H1 (cell line): ENCODE data around the gene CXXC5. TPM values are rescaled to one million over a fixed set of nuclear protein-coding genes. Genes with fewer than 3 reads are reported as not detected.

Source experiments
- CHD2 ChIP-seq: IDR thresholded peaks from 2 replicates; pipeline ENCODE4 v1.6.1; 2012; ENCODE audit warnings: low read length, improper control_type of control experiment
- CTCF ChIP-seq, 3 experiments: IDR thresholded peaks; 1 replicate in 2 of 3; 2 replicates in 1 of 3; pipeline versions ENCODE4 v1.5.1 to v1.6.1; 2011; ENCODE audit warnings: low read length in 3 of 3, mild to moderate bottlenecking in 3 of 3, inconsistent platforms in 2 of 3, low read depth in 1 of 3, moderate library complexity in 1 of 3; ENCODE audit not compliant: insufficient read depth in 1 of 3; ENCODE audit errors: control extremely low read depth in 1 of 3
- E2F6 ChIP-seq: IDR thresholded peaks from 2 replicates; pipeline ENCODE4 v1.6.1; 2012; ENCODE audit warnings: inconsistent platforms
- HDAC2 ChIP-seq, 2 experiments: fragments of 300-600 bp in 1 of 2; sonication (generic) in 1 of 2; IDR thresholded peaks; 2 replicates each; pipeline ENCODE4 v1.6.1; 2011 to 2012; ENCODE audit warnings: low read depth in 2 of 2, low read length in 2 of 2, mild to moderate bottlenecking in 2 of 2, moderate library complexity in 2 of 2, borderline replicate concordance in 1 of 2, inconsistent platforms in 1 of 2
- KDM4A ChIP-seq: IDR thresholded peaks from one replicate; pipeline ENCODE4 v1.7.1; 2012; ENCODE audit warnings: low read depth, mild to moderate bottlenecking, moderate library complexity, low read length, inconsistent platforms; ENCODE audit not compliant: severe bottlenecking
- PHF8 ChIP-seq: fragments of 200-600 bp; sonication (generic); conservative IDR thresholded peaks from 2 replicates; pipeline ENCODE4 v1.7.1; 2012; ENCODE audit warnings: low read depth, mild to moderate bottlenecking, inconsistent platforms, low read length, moderate library complexity
- POU5F1 ChIP-seq: IDR thresholded peaks from 2 replicates; pipeline ENCODE4 v1.6.1; 2011; ENCODE audit warnings: low read depth, mild to moderate bottlenecking, low read length, moderate library complexity
- RNF2 ChIP-seq: fragments of 200-900, 300-1000 bp; sonication (generic); IDR thresholded peaks from 2 replicates; pipeline ENCODE4 v1.7.1; 2016; ENCODE audit warnings: borderline replicate concordance, low read depth, mild to moderate bottlenecking, antibody characterized with exemption, low read length; ENCODE audit not compliant: poor library complexity, severe bottlenecking; ENCODE audit errors: missing control alignments
- SAP30 ChIP-seq: fragments of 300-600 bp; sonication (generic); IDR thresholded peaks from 2 replicates; pipeline ENCODE4 v1.7.1; 2012; ENCODE audit warnings: low read length, moderate library complexity, mild to moderate bottlenecking, inconsistent platforms; ENCODE audit not compliant: insufficient read depth, insufficient replicate concordance
- SIN3A ChIP-seq, 2 experiments: IDR thresholded peaks in 1 of 2; conservative IDR thresholded peaks in 1 of 2; 2 replicates each; pipeline ENCODE4 v1.6.1; 2011 to 2012; ENCODE audit warnings: low read length in 2 of 2, improper control_type of control experiment in 1 of 2, low read depth in 1 of 2, mild to moderate bottlenecking in 1 of 2
- SP1 ChIP-seq: IDR thresholded peaks from 2 replicates; pipeline ENCODE4 v1.6.1; 2011; ENCODE audit warnings: low read depth, low read length
- SP2 ChIP-seq: IDR thresholded peaks from 2 replicates; pipeline ENCODE4 v1.6.1; 2012; ENCODE audit warnings: mild to moderate bottlenecking, low read length, inconsistent platforms
- SUZ12 ChIP-seq: fragments of 200-600 bp; sonication (generic); IDR thresholded peaks from 2 replicates; pipeline ENCODE4 v1.6.1; 2012; ENCODE audit warnings: mild to moderate bottlenecking, inconsistent platforms, low read length, moderate library complexity, mixed read lengths
- TBP ChIP-seq: IDR thresholded peaks from 2 replicates; pipeline ENCODE4 v1.6.1; 2011; ENCODE audit warnings: low read depth, low read length, improper control_type of control experiment
- polyA plus RNA-seq, 7 experiments: library from polyadenylated mRNA; depleted of rRNA in 3 of 7; stranded (reverse) in 5 of 7; unstranded in 2 of 7; fragments of >200 nt in 5 of 7; fragments of 200-250 nt in 2 of 7; gene quantifications; 1 replicate in 5 of 7; 2 replicates in 1 of 7; 4 replicates in 1 of 7; pipeline versions ENCODE4 v1.2.1 to v1.2.3, GENCODE V29; 2011 to 2013; ENCODE audit warnings: missing spikeins in 2 of 7, mixed read lengths in 2 of 7
- total RNA-seq: library from RNA; stranded (reverse); fragmentation: NEBNext Ultra II Directional; extraction: Animal tissue kit (Norgen Biotek cat#: 25700); gene quantifications from 2 replicates; pipeline ENCODE4 v1.2.1, GENCODE V29; 2021

Gene CXXC5
- total and polyA plus RNA-seq, 2 of the 8 experiments (the other 6 are each of a cell fraction or from before 2014, with no cell fraction given): 61.4 to 74.0 TPM

DNA sequence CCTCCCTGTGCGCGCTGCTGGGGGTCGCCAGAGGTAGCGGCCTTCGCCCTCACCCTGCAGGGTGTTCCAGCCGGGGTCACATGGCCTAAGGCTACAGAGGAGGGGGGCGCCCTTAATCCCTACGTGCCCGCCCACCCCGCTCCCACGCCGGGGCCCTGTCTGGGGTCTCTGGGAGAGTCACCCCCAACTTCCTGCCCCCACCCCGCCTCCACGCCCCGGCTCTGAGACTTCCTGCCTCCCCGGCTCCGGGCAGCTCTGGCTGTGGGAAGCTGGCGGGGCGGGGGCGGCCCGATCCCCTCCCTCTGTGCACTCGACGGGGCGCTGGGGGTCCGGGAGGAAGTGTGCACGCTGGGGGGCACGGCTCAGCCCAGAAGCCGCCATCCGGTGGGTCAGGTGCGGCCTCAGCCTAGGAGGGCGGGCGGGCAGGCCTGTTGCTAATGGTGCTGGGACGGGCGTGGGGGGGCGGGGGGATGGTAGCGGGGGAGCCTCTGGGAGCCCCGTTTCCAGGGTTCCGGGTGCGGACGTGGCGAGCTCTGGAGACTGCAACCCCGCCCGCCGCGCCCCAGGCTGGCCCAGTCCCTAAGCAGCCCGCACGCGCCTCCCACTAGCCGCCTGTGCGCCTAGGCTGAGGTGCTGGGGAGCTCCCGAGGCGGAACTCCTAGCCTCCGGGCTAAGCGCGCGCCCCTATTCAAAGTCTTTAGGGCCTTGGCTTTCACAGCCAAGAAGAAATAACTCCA is 61.6 kb downstream of the CXXC5 start (continued):
- TF ChIP-seq HDAC2 (IDR thresholded peaks at IDR 0.05; ENCODE audit: borderline replicate concordance in 1 of 2, low read depth in 2 of 2, low read length in 2 of 2): 0 out of 4 replicates have a peak, but pooled peaks of 1 of the 2 experiments have one; percentile 49
- no peak for TF ChIP-seq SAP30
- 0 out of 4 replicates have a peak, but pooled peaks of 1 of the 2 experiments have one; percentile 14 for TF ChIP-seq SIN3A (conservative IDR thresholded peaks at IDR 0.05 in 1 of 2, IDR thresholded peaks at IDR 0.05 in 1 of 2; ENCODE audit: low read depth in 1 of 2, low read length in 2 of 2)
- TF ChIP-seq CTCF (IDR thresholded peaks at IDR 0.05; ENCODE audit: control extremely low read depth in 1 of 3, insufficient read depth in 1 of 3, low read depth in 1 of 3, low read length in 3 of 3): no peak
- no peak for TF ChIP-seq TBP
- TF ChIP-seq POU5F1: no peak
- TF ChIP-seq RNF2: no peak
- TF ChIP-seq E2F6: no peak
- TF ChIP-seq KDM4A: peak; percentile 34
- no peak for TF ChIP-seq SP1
- TF ChIP-seq PHF8: no peak
- TF ChIP-seq SP2: no peak
- TF ChIP-seq CHD2: no peak
- TF ChIP-seq SUZ12: 0 out of 2 replicates have a peak, but pooled peaks have one; percentile 19
